ENCODE results near the gene SLC10A1. TPM values are rescaled to one million over a fixed set of nuclear protein-coding genes. Genes with fewer than 3 reads are reported as not detected.
"Not testable (repeated sequence)": the region's sequence is repeated elsewhere in the genome, so short reads cannot be mapped to it uniquely, and the experiment has no call there.

Gene SLC10A1
- polyA plus RNA-seq, 3 donors: 0.15 to 0.19 TPM; not detected in 1

DNA sequence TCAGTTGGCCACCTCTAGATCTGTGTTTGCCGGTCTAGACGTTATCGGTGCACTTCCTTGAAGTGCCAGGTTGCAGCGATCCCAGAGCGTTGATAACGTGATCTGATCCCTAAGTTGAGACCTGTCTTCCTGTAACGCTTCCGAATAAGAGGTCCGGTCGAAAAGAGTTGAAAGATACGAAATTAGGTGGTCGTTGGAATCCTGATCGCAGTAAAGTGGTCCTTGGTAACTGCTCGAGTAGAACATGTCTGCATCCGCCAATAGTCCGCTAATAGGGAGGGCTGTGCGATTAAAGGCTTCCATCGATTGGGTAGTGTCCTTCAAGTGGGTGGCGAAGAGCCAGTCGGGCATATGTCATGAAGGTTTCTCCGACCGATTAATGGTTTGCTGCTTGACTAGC lies 27.4 kb downstream of the SLC10A1 start:
- DNase-seq: no peak

DNA sequence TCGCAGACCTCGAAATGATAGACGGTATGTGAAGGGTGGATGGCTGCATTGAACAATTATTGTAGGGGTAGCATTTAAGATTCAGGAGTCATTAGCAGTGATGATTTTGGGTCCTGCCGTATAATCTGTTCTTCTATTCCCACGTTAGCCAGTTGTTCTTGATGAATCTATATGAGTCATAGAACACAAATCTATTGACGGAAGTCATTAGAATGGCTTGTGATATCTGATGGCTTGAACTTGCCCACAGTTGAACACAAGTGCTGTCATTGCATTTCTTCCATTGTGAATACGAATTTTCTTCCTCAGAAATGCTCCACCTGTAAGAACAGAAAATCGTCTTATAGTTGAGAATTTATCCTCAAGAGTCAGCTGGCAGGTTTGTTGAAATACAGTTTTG lies 28.2 kb downstream of the SLC10A1 start:
- DNase-seq: no peak

DNA sequence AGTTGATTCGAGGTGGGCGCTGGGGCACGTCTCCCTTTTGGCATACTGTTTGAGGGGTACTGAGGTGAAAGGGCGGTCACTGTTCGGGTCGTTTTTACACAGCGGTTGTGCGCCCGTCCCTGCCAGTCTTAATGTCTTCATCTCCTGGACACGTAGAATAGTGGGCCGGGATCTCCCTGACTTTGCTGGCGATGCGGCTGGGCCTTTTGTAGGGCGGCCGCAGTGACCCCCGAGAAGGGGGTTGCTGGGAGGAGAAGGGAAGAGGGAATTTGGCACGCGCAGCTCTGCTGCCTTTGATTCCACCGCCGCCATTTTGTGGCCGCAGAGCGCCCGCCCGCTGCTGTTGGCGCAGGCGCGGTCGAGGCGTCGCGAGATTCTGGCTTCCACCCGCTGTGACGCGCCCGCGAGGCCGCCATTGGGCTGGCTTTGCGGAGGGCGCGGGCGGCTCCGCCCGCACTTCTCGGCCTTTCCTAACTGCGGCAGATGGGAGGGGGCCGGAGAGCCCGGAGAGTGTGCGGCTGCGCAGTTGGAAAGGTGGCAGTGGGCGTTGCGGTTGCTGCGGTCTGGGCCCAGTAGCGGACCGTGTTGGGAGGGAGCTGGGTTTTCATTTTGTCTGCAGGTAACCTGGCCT lies 29.6 kb downstream of the SLC10A1 start:
- DNase-seq: peak; percentile 94

DNA sequence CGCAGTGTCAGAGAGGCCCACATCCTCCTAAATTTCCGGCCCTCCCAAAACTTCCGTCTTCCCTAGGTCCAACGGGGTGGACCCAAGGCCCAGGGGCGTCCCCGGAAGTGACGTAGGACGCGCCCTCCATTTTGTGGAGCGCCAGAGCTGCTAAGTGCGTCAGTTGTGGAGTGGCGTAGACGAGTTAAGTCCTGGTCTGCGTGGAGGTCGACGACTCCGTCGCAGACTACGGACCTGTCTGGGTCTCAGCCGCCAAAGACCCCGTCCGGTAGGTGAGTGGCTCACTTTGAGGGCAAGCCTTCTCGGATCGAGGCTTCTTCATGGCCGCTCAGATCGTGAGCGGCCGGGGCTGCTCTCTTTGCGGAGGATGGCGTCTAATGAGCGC lies 30.1 kb downstream of the SLC10A1 start, which contains the start of gene SRSF5:
SRSF5 (plus strand) TSS at position 159 of the 385 bp plus-strand sequence. CDS start 1,015 bp downstream, outside the sequence.
- DNase-seq: peak; percentile 96

DNA sequence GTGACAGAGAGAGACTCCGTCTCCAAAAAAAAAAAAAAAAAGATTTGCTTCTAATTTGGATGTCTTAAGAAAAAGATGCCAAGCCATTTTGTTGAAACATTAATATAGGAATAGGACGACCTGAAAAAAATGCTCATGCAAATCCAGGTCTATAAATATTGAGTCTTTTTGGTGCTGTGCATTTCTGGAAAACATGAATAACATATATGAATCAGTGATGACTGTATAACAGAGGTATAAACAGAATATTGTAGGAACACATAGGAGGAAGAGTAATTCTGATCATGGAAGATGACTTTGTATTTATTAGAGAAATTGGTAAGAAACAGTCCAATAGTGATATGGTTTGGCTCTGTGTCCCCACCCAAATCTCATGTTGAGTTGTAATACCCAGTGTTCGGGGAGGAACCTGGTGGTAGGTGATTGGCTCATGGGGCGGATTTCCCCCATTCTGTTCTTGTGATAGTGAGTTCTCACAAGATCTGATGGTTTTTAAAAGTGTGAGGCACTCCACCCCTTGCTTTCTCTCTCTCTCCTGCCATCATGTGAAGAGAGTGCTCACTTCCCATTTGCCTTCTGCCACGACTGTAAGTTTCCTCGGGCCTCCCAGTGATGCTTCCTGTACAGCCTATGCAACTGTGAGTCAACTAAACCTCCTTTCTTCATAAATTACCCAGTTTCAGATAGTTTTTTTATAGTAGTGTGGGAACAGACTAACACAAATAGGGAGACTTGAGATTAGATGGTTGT lies 33.1 kb downstream of the SLC10A1 start:
- DNase-seq: no peak

DNA sequence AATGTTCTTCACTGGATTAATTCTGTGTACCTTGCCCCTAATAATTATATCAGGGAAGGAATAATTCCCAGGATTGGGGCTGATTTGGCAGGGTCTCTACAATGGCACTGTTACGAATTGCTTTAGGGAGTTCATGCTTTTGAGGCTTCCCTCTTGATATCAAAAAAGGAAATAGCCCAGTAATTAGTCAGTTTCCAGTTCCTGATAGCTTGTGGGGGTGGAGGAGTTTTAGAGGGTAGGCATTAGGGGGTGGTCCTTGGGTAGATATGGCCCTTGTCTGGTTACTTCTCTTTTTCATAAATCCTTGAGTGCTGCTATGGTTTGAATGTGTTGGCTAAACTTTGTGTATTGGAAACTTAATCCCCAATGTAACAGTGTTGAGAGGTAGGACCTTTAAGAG lies 36.2 kb downstream of the SLC10A1 start:
- DNase-seq: no peak

DNA sequence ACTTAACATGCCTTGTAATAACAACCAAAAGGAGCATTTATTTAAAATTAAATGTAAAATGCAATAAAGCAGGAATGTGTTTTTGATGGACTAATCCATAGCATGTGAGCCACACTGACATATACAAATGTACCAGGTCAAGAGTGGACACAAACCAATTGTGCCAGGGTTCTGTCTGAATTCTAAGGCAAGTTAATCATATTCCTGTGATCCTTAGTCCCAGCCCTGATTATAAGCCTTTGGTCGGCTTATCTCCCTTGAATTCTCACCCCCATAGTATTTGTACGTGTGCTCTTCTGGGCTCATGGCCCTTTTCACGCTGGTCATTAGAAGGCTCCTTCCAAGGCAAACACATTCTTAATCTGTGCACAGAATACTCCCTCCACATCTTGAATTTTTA lies 40.7 kb downstream of the SLC10A1 start:
- DNase-seq: no peak

DNA sequence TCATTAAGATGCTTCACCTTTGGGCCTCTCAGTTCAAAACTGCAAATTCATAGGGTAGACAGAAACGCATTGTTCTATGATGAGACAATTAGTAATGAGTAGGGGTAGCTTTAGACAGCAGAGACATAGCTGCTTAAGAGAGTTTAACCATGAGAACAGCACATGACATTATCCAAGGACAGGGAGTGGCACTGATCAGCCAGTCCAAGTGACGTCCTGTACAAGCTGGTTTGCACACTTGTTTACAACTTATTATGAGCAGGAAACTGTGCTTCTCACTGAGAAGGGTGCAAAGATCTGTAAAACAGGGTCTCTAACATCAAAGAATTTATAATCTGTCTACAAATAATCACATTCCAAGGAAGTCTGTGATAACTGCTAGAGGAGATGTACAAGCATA lies 41.3 kb downstream of the SLC10A1 start:
- DNase-seq: no peak

DNA sequence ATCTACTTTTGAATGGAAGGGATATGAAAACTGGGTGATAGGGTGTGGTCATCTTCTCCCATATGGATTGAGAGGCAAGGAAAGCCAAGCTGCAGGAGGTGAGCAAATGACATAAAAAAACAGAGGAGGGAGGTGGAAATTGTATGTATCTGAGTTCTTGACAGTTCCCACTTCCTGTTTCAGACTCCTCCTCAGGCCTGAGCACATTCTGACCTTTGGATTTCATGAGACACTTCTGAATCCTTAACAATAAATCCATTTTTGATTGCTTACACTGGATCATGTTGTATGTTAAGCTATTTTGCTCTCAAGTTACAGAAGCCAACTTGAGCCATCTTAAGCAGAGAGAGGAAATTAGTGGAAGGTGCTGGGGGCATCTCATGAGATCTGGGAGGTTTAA lies 41.7 kb downstream of the SLC10A1 start:
- DNase-seq: no peak

DNA sequence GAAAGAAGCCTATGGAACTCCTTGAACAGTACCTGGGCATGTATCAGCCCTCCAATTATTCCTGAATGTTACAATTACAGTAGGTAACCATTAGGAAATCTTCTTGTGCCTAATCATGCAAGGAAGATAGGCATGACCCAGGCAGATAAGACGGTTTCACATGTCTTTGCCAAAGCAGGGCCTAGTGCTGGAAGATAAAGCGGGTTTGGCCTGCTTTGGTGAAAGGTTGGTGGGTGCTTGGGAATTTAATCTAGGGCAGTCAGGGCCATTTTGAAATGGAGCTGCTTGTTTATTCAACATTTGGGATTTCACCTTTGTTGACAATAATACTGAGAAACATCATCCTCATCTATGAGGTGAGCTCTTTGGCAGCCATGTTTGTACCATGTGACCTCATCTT lies 42.6 kb downstream of the SLC10A1 start:
- DNase-seq: no peak

DNA sequence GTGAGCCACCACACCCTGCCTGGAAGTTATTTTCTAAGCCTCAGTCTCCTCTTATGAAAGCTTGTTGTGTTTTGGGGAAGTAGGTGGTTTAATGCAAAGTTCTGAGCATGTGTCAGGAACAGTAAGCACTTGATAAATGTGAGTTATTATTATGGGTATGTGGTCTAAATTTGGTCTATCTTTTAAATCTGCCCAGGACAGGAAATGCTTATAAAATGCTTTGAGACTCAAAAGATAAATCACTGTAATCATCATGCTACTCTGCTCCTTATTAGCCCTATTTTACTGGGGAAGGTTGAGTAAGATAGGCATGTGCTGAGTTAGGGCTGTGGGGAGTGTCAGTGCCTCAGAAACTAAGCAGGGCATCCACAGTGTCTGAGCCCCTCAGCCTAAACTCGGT lies 43.2 kb downstream of the SLC10A1 start:
- DNase-seq: no peak

DNA sequence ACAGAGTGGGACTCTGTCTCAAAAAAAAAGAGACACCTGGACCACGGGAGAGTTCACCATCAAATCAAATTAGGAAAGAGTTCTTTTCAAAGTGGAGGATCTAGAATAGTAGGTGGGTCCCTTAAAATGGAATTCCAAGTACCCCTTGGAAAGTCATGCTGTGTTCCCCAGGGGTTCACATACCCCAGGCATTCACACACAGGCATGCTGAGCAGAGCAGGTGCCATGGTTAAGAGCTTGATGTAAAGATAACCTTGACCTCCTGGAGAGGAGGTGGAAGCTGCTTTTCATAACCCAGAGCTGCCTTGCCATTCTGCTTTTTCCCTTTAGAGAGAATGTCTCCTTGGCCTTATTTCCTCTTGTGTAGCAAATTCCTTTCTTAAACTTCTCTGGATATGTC lies 44.3 kb downstream of the SLC10A1 start:
- DNase-seq: no peak

DNA sequence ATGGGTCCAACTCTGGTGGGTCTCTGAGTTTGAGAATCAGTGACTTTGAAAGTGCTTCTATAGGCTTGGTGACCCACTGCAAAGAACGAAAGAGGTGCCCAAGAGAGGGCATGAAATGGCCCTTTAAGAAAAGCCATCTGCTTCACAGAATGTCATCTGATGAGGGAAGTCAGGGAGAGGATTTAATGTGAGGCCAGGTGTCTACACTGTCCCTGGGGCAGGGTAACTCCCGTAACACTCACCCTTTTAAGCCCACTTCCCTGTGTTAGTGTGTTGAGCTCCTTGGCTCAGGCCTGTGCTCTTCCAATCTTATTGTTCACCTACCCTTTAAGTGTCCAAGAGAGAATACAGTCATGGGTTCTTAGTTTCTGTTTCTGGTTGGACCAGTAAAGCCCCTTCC lies 46.5 kb downstream of the SLC10A1 start:
- no peak for DNase-seq

DNA sequence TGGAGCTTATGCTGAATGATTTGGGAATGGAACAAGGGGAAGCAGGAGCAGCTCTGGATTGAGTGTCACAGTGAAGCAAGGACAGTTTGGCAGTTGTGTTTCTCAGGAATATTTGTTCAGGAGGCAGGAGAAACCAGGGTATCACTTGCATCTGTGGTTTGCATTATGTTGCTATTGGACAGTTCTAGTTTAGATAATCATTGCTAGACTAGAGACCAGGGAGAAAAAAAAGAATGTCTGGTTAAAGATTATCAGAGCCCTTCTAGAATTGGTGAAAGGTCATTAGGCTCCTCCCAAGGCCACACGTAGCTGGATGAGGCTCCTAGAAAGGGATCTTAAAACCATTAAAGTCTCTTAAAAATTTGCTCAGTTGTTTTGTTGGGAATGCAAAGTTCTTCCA lies 47.1 kb downstream of the SLC10A1 start:
- DNase-seq: peak; percentile 38

DNA sequence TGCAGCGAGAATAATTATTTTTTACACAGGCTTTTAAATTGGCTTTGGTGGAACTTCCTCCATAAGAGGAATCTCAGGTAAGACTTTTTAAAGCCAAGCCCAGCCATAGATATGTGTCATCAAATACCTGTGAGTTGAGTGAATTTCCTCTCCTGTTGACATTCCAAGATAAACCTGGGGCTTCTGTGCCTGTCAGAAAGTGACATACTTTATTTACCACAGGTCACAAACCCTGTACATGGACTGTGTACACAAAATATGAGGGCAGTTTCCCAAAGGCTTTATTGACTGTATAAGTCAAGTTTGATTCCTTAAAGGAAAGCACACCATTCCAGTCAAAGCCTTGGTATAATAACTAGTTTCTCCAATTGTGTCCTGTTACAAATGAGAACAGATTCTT lies 56.0 kb downstream of the SLC10A1 start:
- no peak for DNase-seq

DNA sequence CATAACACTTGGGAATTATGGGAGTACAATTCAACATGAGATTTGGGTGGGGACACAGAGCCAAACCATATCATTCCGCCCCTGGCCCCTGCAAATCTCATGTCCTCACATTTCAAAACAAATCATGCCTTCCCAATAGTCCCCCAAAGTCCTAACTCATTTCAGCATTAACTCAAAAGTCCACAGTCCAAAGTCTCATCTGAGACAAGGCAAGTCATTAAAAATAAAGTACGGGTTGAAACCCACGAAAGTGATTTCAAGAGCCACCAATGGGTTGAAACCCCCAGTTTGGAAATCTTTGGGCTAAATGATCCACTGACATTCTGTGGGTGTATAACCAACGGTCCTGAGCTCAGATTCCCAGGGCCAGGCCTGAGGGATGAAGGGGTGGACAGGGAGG lies 60.6 kb downstream of the SLC10A1 start:
- DNase-seq: not testable (repeated sequence)

DNA sequence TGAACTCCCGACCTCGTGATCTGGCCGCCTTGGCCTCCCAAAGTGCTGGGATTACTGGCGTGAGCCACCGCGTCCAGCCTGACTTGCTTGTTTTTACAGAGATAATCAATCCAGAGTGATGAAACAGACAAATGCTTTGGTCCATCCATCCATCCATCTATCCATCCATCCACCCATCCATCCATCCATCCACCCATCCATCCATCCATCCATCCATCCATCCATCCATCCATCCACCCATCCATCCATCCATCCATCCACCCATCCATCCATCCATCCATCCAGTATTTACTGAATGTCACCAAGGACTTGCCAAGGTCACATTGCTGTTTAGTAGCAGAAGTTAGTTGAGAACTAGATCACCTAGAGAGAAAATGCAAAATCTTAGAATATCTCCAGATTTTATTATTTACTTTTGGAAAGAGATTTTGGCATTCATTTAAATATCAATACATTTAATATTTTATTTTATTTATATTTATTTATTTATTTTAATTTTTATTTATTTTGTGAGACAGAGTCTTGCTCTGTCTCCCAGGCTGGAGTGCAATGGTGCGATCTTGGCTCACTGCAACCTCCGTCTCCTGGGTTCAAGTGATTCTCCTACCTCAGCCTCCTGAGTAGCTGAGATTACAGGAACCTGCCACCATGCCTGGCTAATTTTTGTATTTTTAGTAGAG lies 65.0 kb downstream of the SLC10A1 start:
- not testable (repeated sequence) for DNase-seq

DNA sequence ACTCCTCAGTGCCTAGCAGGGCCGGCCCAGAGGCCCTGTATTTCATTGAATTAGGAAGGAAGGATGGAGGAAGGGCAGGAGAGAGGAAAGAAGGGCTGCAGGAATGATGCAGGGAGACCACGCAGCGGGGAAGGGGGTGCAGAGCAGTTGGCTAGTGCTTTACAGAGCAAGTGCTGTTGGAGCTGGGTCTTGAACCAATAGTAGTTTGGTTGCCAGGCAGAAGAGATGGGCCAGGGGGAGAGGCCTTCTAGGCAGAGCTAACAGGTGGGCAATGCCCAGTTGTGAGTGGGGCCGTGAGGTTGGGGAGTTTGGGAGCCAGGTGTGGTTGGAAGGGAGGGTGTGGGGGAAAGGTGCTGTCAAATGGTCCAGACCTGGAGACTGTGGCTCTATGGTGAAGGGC lies 69.2 kb downstream of the SLC10A1 start:
- no peak for DNase-seq

DNA sequence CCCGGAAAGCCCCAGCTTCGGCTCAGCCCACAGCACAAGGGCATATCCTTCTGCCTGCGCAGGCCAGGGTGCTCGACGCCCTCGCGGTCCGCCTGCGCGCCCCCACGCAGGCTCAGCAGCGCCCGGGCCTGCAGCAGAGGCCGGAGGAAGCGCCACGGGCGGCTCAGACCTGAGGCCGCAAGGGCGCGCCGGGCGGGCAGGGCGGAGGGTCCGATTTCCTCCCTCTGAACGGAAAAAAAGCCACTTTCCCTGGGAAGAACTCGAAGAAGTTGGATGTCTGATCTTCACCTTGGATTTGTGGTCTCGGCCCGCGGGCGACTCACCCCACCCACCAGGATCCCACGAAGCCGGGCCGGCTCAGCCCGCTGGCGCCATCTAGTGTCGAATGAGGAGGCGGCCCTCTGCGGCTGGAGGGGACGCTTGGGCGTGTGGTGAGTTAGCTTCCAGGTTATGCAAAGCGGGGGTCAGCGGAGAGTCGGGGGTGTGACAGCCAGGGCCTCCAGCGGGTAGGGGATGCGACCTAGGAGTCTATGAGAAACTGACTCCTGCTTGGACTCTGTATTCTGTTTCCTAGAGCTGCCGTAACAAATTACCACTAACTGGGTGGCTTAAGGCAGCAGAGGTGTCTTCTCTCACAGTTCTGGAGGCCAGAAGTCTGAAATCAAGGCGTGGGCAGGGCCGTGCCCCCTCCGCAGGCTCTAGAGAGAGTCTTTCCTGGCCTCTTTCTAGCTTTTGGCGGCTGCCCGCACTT lies 70.1 kb downstream of the SLC10A1 start:
- peak; percentile 73 for DNase-seq
